Astrocyte of the hippocampus (primary cell): ENCODE results near the gene ENC1.
"Not testable (repeated sequence)": the region's sequence is repeated elsewhere in the genome, so short reads cannot be mapped to it uniquely, and the experiment has no call there.

Experiments
- DNase-seq: peaks from one replicate; pipeline ENCODE4 v3.0.0; 2011; ENCODE audit warnings: low read depth, low spot score

Gene ENC1

GRCh38 chr5:74640450-74640953, at the start of gene ENC1:
TSS of gene ENC1 (minus strand) at chr5:74640728. CDS start at chr5:74636485, 4,243 bp downstream.
- DNase-seq, result peak; percentile 98

- no peak for DNase-seq
These were observed 46.6 kb upstream of the ENC1 start for GRCh38 chr5:74686962-74687751.

- peak; percentile 20 for DNase-seq
These were observed 45.6 kb upstream of the ENC1 start for GRCh38 chr5:74685979-74686631.

- DNase-seq, result peak; percentile 94
These were observed 44.6 kb upstream of the ENC1 start, which contains the start of gene HEXB for GRCh38 chr5:74684900-74685851. TSS of gene HEXB (plus strand) at chr5:74685233. CDS start at chr5:74685261, 28 bp downstream.

GRCh38 chr5:74679966-74680365, 39.4 kb upstream of the ENC1 start:
- peak; percentile 22 for DNase-seq

- not testable (repeated sequence) for DNase-seq
These were observed 38.8 kb upstream of the ENC1 start for GRCh38 chr5:74679300-74679699.

- DNase-seq, result not testable (repeated sequence)
These were observed 37.6 kb upstream of the ENC1 start for GRCh38 chr5:74678123-74678522.

GRCh38 chr5:74676466-74676865, 35.9 kb upstream of the ENC1 start:
- not testable (repeated sequence) for DNase-seq

GRCh38 chr5:74673011-74673790, 32.7 kb upstream of the ENC1 start:
- peak; percentile 51 for DNase-seq

GRCh38 chr5:74672215-74672877, 31.8 kb upstream of the ENC1 start:
- DNase-seq, result no peak

GRCh38 chr5:74670396-74671038, 30.0 kb upstream of the ENC1 start:
- DNase-seq, result no peak

- no peak for DNase-seq
These were observed 29.3 kb upstream of the ENC1 start for GRCh38 chr5:74669821-74670220.

- DNase-seq, result peak; percentile 46
These were observed 26.9 kb upstream of the ENC1 start for GRCh38 chr5:74667396-74667795.

- DNase-seq, result no peak
These were observed 25.3 kb upstream of the ENC1 start for GRCh38 chr5:74665816-74666215.

- DNase-seq, result no peak
These were observed 24.7 kb upstream of the ENC1 start for GRCh38 chr5:74665273-74665672.

GRCh38 chr5:74664551-74664950, 24.0 kb upstream of the ENC1 start:
- DNase-seq, result no peak

- no peak for DNase-seq
These were observed 20.3 kb upstream of the ENC1 start for GRCh38 chr5:74660873-74661272.

GRCh38 chr5:74660140-74660539, 19.6 kb upstream of the ENC1 start:
- DNase-seq, result no peak

- no peak for DNase-seq
These were observed 18.6 kb upstream of the ENC1 start for GRCh38 chr5:74659172-74659571.

- no peak for DNase-seq
These were observed 16.6 kb upstream of the ENC1 start for GRCh38 chr5:74657165-74657564.
